GM21367 (cell line): ENCODE measurements around the gene SARS1.
A peak's percentile ranks its signal among the peaks of the same experiment; 100 is the strongest.

Experiments
- ATAC-seq: cut with Tn5 transposase; IDR thresholded peaks from one replicate; pipeline ENCODE4 v1.9.1; 2021; ENCODE audit not compliant: unreplicated experiment

The SARS1 gene

GRCh38 chr1:109259674-109260557 lies 46.2 kb downstream of the SARS1 start:
- no peak for ATAC-seq

DNA sequence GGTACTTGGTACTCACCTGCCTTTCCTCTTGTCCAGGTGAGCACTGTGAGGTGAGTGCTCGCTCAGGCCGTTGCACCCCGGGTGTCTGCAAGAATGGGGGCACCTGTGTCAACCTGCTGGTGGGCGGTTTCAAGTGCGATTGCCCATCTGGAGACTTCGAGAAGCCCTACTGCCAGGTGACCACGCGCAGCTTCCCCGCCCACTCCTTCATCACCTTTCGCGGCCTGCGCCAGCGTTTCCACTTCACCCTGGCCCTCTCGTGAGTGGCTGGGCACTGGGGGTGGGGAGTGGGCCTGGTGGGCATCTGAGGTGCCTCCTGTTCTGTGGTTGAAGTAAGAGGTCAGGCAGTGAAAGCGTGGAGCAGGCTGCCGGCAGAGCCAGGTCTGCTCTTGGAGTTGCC lies 47.3 kb downstream of the SARS1 start:
- ATAC-seq, result no peak

- no peak for ATAC-seq
Observed at GRCh38 chr1:109261578-109261977, 47.9 kb downstream of the SARS1 start.

DNA sequence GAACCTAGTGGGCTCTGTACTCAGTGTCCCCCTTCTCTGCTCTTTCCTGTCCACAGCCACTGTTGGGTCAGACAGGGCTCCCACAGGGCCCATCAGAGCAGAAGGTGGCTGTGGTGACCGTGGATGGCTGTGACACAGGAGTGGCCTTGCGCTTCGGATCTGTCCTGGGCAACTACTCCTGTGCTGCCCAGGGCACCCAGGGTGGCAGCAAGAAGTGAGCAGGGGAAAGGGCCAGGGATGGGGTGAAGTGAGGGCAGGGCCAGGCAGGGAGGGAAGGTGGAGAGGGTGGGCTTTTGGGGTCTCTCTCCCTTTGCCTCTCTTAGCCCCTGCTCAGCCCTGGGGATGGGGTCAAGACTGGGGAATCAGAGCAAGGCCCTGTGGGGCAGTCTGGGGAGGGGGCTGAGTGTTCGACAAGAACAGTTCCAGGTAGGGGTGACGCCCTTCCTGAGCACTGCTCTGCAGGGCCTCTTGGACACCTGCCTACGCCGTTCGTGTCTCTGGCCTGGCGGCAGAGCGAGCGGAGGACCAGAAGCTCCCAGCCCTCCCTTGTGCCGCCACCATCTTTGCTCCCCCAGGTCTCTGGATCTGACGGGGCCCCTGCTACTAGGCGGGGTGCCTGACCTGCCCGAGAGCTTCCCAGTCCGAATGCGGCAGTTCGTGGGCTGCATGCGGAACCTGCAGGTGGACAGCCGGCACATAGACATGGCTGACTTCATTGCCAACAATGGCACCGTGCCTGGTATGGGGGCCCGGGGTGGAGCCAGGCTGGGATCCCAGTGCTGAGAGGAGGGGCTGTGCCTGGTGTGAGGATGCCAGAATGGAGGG lies 48.7 kb downstream of the SARS1 start:
- no peak for ATAC-seq

- no peak for ATAC-seq
Observed at GRCh38 chr1:109263234-109263596, 49.5 kb downstream of the SARS1 start.

DNA sequence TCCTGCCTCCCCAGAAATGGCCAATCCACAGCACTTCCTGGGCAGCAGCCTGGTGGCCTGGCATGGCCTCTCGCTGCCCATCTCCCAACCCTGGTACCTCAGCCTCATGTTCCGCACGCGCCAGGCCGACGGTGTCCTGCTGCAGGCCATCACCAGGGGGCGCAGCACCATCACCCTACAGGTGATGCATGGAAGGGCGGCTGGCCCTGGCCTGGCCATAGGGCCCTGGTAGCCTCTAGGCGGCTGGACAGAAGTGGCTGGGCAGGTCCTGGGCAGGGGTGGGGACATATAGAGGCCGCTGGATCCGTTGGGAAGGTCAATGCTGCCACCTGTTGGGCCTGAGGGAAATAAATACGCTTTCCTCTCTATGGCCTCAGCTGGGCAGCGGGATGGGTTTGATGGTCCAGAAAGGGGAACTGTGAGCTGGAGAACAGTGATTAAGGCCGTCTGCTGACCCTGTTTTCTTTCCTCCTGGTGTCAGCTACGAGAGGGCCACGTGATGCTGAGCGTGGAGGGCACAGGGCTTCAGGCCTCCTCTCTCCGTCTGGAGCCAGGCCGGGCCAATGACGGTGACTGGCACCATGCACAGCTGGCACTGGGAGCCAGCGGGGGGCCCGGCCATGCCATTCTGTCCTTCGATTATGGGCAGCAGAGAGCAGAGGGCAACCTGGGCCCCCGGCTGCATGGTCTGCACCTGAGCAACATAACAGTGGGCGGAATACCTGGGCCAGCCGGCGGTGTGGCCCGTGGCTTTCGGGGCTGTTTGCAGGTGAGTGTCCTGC lies 50.1 kb downstream of the SARS1 start:
- ATAC-seq, result peak; percentile 62

DNA sequence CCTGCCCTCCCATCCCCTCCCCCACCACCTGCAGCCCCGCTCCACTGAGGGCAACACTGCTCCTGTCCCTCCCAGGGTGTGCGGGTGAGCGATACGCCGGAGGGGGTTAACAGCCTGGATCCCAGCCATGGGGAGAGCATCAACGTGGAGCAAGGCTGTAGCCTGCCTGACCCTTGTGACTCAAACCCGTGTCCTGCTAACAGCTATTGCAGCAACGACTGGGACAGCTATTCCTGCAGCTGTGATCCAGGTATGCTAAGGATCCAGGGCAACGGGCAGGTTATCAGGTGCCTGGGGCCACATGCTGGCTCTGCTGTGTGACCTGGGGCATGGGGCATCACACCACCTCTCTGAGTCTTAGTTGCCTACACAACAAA lies 50.6 kb downstream of the SARS1 start:
- ATAC-seq, result no peak

DNA sequence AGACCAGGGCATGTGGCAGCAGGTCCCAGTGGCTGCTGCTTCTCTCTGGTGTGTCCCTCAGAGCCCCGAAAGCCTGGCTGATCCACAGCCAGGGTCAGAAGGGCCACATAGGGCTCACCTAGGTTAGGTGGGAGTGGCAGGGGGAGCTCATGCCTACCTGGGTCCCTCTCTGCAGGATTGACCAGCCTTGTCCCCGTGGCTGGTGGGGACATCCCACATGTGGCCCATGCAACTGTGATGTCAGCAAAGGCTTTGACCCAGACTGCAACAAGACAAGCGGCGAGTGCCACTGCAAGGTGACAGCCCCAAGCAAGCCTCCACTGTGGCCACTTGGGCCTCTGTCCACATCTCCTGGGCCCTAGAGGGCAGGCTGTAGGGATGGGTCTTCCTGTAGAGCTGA lies 51.3 kb downstream of the SARS1 start:
- no peak for ATAC-seq

DNA sequence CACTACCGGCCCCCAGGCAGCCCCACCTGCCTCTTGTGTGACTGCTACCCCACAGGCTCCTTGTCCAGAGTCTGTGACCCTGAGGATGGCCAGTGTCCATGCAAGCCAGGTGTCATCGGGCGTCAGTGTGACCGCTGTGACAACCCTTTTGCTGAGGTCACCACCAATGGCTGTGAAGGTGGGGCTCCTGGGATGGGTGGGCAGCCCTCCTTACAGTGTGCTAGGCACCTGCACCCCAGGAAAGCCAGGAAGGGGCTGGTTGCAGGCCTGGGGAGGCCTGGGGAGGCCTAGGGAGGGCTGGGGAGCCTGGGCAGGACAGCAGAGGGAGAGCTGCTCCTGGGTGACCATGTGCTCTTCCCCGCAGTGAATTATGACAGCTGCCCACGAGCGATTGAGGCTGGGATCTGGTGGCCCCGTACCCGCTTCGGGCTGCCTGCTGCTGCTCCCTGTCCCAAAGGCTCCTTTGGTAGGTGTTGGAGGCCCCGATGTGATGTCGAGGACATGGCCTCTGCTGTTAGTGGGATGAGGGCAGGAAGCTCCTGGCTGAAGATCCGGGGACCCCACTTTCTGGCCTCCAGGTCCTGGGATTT lies 52.1 kb downstream of the SARS1 start:
- no peak for ATAC-seq

DNA sequence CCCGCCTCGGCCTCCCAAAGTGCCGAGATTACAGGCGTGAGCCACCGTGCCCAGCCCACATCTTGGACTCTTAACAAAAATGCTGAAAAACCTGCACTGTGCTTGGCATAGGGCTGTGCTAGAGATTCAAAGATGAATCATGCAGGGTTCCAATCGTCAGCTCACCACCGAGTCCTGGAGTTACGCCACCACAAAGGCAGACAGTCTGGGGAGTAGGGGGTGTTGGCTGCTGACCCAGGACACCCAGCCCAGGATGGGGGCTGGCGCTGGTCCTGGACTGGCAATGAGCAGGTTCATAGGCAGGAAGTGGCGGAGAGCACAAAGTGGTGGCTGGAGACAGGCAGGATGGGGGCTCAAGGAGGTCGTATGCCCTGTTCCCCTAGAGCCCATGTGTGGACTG lies 53.2 kb downstream of the SARS1 start:
- ATAC-seq, result no peak

GRCh38 chr1:109267743-109268300 lies 54.1 kb downstream of the SARS1 start:
- ATAC-seq, result no peak

DNA sequence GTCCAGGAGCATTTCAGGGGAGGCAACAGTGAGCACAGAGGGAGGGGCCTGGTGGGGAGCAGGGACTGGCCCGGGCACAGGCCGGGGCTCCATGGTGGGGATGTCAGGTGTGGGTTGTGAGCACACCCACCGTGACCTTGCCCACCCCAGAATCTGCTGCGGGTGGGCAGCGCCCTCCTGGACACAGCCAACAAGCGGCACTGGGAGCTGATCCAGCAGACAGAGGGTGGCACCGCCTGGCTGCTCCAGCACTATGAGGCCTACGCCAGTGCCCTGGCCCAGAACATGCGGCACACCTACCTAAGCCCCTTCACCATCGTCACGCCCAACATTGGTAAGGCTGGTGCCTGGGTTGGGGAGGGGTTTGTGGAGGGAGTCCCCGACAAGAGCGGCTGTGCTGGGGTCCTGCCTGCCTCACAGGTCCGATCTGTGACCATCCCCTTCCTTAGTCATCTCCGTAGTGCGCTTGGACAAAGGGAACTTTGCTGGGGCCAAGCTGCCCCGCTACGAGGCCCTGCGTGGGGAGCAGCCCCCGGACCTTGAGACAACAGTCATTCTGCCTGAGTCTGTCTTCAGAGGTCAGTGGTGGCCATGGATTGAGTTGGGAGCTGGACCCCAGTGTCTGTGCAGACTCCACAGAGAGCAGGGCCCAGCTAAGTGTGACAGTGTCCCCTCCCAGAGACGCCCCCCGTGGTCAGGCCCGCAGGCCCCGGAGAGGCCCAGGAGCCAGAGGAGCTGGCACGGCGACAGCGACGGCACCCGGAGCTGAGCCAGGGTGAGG lies 54.9 kb downstream of the SARS1 start:
- ATAC-seq, result no peak

GRCh38 chr1:109269212-109269980 lies 55.7 kb downstream of the SARS1 start:
- ATAC-seq, result no peak

DNA sequence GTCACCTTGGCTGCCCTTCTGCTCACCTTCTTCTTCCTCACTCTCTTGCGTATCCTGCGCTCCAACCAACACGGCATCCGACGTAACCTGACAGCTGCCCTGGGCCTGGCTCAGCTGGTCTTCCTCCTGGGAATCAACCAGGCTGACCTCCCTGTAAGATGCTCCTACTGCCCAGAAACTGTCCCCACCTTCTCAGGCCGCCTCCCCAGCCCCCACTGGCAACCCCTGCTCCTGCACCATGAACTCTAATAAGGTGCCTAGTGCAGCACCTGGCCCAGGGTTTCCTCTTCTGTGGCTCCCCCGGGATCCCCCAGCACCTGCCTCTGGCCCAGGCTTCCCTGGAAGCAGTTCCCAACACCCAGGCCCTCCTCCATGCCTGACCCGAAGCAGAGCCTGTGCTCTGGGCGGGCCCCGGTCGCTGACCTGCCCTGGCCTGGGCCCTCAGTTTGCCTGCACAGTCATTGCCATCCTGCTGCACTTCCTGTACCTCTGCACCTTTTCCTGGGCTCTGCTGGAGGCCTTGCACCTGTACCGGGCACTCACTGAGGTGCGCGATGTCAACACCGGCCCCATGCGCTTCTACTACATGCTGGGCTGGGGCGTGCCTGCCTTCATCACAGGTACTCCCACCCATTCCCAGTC lies 56.4 kb downstream of the SARS1 start:
- no peak for ATAC-seq

GRCh38 chr1:109270623-109271317 lies 57.1 kb downstream of the SARS1 start:
- ATAC-seq, result no peak

DNA sequence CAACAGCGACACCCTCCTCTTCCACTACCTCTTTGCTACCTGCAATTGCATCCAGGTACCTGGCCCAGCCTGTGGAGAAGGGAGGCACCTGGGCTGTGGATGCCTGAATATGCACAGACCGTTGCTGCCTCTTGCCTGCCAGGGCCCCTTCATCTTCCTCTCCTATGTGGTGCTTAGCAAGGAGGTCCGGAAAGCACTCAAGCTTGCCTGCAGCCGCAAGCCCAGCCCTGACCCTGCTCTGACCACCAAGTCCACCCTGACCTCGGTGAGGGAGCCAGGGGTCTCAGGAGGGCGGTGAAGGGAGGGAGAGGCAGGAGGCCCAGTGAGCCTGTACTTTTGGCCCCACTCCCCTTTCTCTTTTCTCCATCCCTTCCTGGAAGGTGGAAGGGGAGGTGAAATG lies 57.7 kb downstream of the SARS1 start:
- no peak for ATAC-seq

- ATAC-seq, result no peak
Observed at GRCh38 chr1:109272021-109272799, 58.5 kb downstream of the SARS1 start.
